Astrocyte (in vitro differentiated cells and primary cell): ENCODE measurements around the gene DCDC1. TPM values are rescaled to one million over a fixed set of nuclear protein-coding genes. Genes with fewer than 3 reads are reported as not detected.

Source experiments
- DNase-seq: peaks from one replicate; pipeline ENCODE4 v3.0.0-alpha.2; 2010; ENCODE audit warnings: low read depth
- FAIRE-seq: peaks from 2 replicates; lab custom pipeline; 2011; peaks lifted over from hg19 to GRCh38; lab: Jason Lieb, UNC
- H2AFZ ChIP-seq: 2 replicates; pipeline ENCODE4 v1.6.0; 2012; ENCODE audit warnings: low read depth, low read length, inconsistent platforms
- H3K27ac ChIP-seq: 2 replicates; pipeline ENCODE4 v1.5.1; 2011; ENCODE audit warnings: low read depth, low read length, inconsistent platforms
- H3K27me3 ChIP-seq: 2 replicates; pipeline ENCODE4 v1.6.0; 2011; ENCODE audit warnings: low read length, inconsistent platforms; ENCODE audit not compliant: insufficient read depth
- H3K36me3 ChIP-seq: 2 replicates; pipeline ENCODE4 v1.5.1; 2011; ENCODE audit warnings: low read length, inconsistent platforms; ENCODE audit not compliant: insufficient read depth
- H3K4me1 ChIP-seq: 2 replicates; pipeline ENCODE4 v1.5.1; 2011; ENCODE audit warnings: low read length, inconsistent platforms; ENCODE audit not compliant: insufficient read depth
- H3K4me2 ChIP-seq: 2 replicates; pipeline ENCODE4 v1.6.0; 2012; ENCODE audit warnings: low read length, inconsistent platforms
- H3K4me3 ChIP-seq: 2 replicates; pipeline ENCODE4 v1.5.1; 2011; ENCODE audit warnings: low read depth, mild to moderate bottlenecking, low read length, inconsistent platforms; ENCODE audit not compliant: insufficient read depth
- H3K79me2 ChIP-seq: 2 replicates; pipeline ENCODE4 v1.6.0; 2012; ENCODE audit warnings: mild to moderate bottlenecking, low read length, inconsistent platforms; ENCODE audit not compliant: insufficient read depth
- H3K9ac ChIP-seq: 2 replicates; pipeline ENCODE4 v1.6.0; 2012; ENCODE audit warnings: mild to moderate bottlenecking, low read length, inconsistent platforms
- H3K9me3 ChIP-seq: 2 replicates; pipeline ENCODE4 v1.5.1; 2012; ENCODE audit warnings: low read depth, mild to moderate bottlenecking, low read length, inconsistent platforms; ENCODE audit not compliant: insufficient read depth
- H4K20me1 ChIP-seq: 2 replicates; pipeline ENCODE4 v1.6.0; 2012; ENCODE audit warnings: low read length, inconsistent platforms; ENCODE audit not compliant: insufficient read depth
- H3K27ac Mint-ChIP-seq: one replicate; pipeline ENCODE4 v1.8.0; 2021; ENCODE audit warnings: mild to moderate bottlenecking, mixed read lengths; ENCODE audit not compliant: unreplicated experiment
- H3K27me3 Mint-ChIP-seq: one replicate; pipeline ENCODE4 v1.8.0; 2021; ENCODE audit warnings: low read depth, mixed read lengths; ENCODE audit not compliant: unreplicated experiment
- H3K36me3 Mint-ChIP-seq: one replicate; pipeline ENCODE4 v1.8.0; 2021; ENCODE audit warnings: low read depth, mixed read lengths; ENCODE audit not compliant: unreplicated experiment
- H3K4me1 Mint-ChIP-seq: one replicate; pipeline ENCODE4 v1.8.0; 2021; ENCODE audit warnings: low read depth, mixed read lengths; ENCODE audit not compliant: unreplicated experiment
- H3K4me3 Mint-ChIP-seq: one replicate; pipeline ENCODE4 v1.8.0; 2021; ENCODE audit warnings: mild to moderate bottlenecking, moderate library complexity, mixed read lengths; ENCODE audit not compliant: unreplicated experiment
- H3K9me3 Mint-ChIP-seq: one replicate; pipeline ENCODE4 v1.8.0; 2021; ENCODE audit warnings: mild to moderate bottlenecking, mixed read lengths; ENCODE audit not compliant: unreplicated experiment
- CTCF ChIP-seq: IDR thresholded peaks from 2 replicates; pipeline ENCODE4 v1.5.1; 2011; ENCODE audit warnings: low read depth, mild to moderate bottlenecking, inconsistent platforms, low read length, moderate library complexity; ENCODE audit not compliant: insufficient read depth
- EZH2 ChIP-seq: IDR thresholded peaks from 2 replicates; pipeline ENCODE4 v1.6.1; 2012; ENCODE audit warnings: mild to moderate bottlenecking, low read length, inconsistent platforms; ENCODE audit not compliant: insufficient read depth
- total RNA-seq: library from RNA; stranded (reverse); gene quantifications from 2 replicates; pipeline ENCODE4 v1.2.1, GENCODE V29; 2021

Gene DCDC1
- total RNA-seq, 1 donor from 2014 or later = 1.4 TPM

DNA sequence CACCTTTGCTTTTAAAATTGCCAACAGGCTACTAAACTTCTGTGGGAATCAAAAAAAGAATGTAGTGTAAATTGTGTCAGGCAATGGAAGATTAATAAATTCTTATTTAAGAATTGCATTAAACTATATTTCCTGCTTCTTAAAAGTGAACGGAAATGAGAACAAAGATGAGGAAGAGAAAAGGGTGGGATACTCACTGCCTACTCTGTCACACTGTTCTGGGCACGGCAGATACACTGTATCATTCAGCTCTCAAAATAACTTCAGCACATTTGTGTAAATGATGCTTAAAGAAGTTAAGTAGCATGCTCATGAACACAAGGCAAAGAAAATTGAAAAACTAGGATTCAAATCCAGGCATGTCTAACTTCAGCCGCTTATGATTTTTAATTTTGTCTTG, 218.7 kb downstream of the DCDC1 start:
- Mint-ChIP-seq H3K4me3 (no peak overlapping the region), H3K9me3 (peaks cover 3% of the 10 kb centered on the region), H3K36me3 (no peaks in the 10 kb centered on the region), H3K27me3 (no peaks in the 10 kb centered on the region), H3K4me1 (peaks cover 3% of the 10 kb centered on the region), H3K27ac (no peak overlapping the region)
- H3K4me1 ChIP-seq = no peaks in the 10 kb centered on the region
- no peak overlapping the region for H3K27ac ChIP-seq
- TF ChIP-seq CTCF = no peak
- TF ChIP-seq EZH2 = no peak
- H3K4me3 ChIP-seq = no peak overlapping the region
- H3K9me3 ChIP-seq = no peaks in the 10 kb centered on the region
- no peaks in the 10 kb centered on the region for H3K79me2 ChIP-seq
- no peak overlapping the region for H3K4me2 ChIP-seq
- no peak for DNase-seq
- no peaks in the 10 kb centered on the region for H3K27me3 ChIP-seq
- FAIRE-seq = no peak
- H3K9ac ChIP-seq = no peak overlapping the region
- no peaks in the 10 kb centered on the region for H3K36me3 ChIP-seq
- H4K20me1 ChIP-seq = no peaks in the 10 kb centered on the region
- H2AFZ ChIP-seq = no peak overlapping the region

DNA sequence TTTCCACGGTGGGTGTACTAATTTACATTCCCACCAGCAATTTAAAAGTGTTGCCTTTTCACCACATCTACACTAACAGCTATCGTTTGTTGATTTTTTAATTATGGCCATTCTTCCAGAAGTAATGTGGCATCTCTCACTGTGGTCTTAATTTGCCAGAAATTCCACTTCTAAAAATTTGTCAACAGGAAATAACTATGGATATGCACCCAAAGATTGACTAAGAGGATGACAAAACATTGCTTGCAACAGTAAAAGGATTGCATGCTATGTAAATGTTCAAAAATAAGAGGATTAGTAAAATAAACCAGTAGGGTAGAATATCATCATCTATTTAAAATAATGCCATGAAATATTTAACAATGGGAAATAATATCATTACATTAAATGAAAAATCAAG, 219.5 kb downstream of the DCDC1 start:
- H3K27me3 ChIP-seq = no peaks in the 10 kb centered on the region
- no peaks in the 10 kb centered on the region for H3K79me2 ChIP-seq
- H3K27ac Mint-ChIP-seq = no peak overlapping the region
- no peak overlapping the region for H3K9ac ChIP-seq
- H3K4me3 Mint-ChIP-seq = no peak overlapping the region
- H3K4me1 Mint-ChIP-seq = no peaks in the 10 kb centered on the region
- H3K4me2 ChIP-seq = no peak overlapping the region
- H2AFZ ChIP-seq = no peak overlapping the region
- no peaks in the 10 kb centered on the region for H3K36me3 Mint-ChIP-seq
- no peaks in the 10 kb centered on the region for H4K20me1 ChIP-seq
- H3K36me3 ChIP-seq = no peaks in the 10 kb centered on the region
- no peak overlapping the region for H3K27ac ChIP-seq
- no peaks in the 10 kb centered on the region for H3K4me1 ChIP-seq
- no peak for FAIRE-seq
- no peaks in the 10 kb centered on the region for H3K9me3 ChIP-seq
- H3K4me3 ChIP-seq = no peak overlapping the region
- TF ChIP-seq CTCF (no peak), EZH2 (no peak)
- DNase-seq = no peak
- peaks cover 3% of the 10 kb centered on the region for H3K9me3 Mint-ChIP-seq
- H3K27me3 Mint-ChIP-seq = no peaks in the 10 kb centered on the region

DNA sequence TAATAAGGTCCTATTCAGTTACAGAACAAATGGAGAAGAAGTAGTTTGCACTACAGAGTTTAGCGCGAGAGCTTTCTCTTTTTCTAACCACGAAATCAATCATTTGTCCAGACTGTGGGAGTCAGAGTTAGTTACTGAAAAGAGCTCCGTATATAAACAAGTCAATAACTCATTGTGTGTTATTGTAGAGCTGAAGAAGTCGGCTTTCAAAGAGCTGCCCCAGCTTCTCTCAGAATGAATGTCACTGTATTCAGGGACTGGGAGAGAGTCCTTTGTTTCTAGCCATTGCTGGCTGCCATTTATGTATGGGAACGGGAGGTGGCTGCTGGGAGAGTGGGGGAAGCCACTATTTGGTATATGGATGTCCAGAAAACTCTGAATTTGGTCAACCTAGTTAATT, 227.8 kb downstream of the DCDC1 start:
- H3K36me3 Mint-ChIP-seq = no peaks in the 10 kb centered on the region
- H3K79me2 ChIP-seq = no peaks in the 10 kb centered on the region
- H3K9me3 Mint-ChIP-seq = no peaks in the 10 kb centered on the region
- H3K4me3 Mint-ChIP-seq = no peak overlapping the region
- H3K36me3 ChIP-seq = no peaks in the 10 kb centered on the region
- H3K9ac ChIP-seq = no peak overlapping the region
- DNase-seq (no peak), FAIRE-seq (no peak)
- no peak overlapping the region for H3K27ac Mint-ChIP-seq
- H3K9me3 ChIP-seq = no peaks in the 10 kb centered on the region
- no peak overlapping the region for H3K27ac ChIP-seq
- H3K4me1 ChIP-seq = no peaks in the 10 kb centered on the region
- H3K27me3 ChIP-seq = no peaks in the 10 kb centered on the region
- H3K4me3 ChIP-seq = no peak overlapping the region
- no peaks in the 10 kb centered on the region for H3K27me3 Mint-ChIP-seq
- no peak overlapping the region for H2AFZ ChIP-seq
- H3K4me1 Mint-ChIP-seq = no peaks in the 10 kb centered on the region
- H4K20me1 ChIP-seq = no peaks in the 10 kb centered on the region
- peak overlapping the region; percentile 46 for H3K4me2 ChIP-seq
- TF ChIP-seq EZH2 = no peak
- no peak for TF ChIP-seq CTCF
